HG03175 (cell line): ENCODE data around the gene CCN5.
"Not testable (repeated sequence)": the region's sequence is repeated elsewhere in the genome, so short reads cannot be mapped to it uniquely, and the experiment has no call there.

ENCODE experiments used
- ATAC-seq: cut with Tn5 transposase; IDR thresholded peaks from one replicate; pipeline ENCODE4 v1.9.1; 2021; ENCODE audit warnings: mild to moderate bottlenecking, moderate library complexity; ENCODE audit not compliant: unreplicated experiment

The CCN5 gene, protein sequence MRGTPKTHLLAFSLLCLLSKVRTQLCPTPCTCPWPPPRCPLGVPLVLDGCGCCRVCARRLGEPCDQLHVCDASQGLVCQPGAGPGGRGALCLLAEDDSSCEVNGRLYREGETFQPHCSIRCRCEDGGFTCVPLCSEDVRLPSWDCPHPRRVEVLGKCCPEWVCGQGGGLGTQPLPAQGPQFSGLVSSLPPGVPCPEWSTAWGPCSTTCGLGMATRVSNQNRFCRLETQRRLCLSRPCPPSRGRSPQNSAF

GRCh38 chr20:44714701-44715498, at the start of gene CCN5:
Gene CCN5, plus strand, starts transcription at chr20:44715369. Its CDS starts 22 bp downstream, at chr20:44715391.
- ATAC-seq = no peak

DNA sequence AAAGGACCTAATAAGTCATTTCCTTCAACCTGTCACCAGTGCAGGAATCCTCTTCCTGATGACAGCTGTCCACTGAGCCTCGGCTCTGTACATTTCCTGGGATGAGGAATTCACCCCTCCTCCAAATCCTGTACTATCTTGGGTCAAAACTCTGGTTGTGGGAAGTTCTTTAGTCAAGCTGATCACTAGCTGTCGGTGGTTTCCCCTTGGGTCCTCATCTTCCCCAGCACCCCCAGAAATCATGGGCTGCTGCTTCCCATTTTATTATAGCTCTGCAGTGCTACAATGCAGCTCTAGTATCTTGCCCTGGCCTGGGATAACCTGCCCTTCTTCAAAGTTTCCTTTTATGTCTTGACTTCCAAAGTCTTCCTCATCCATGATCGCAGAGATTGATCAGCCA, 49.1 kb upstream of the CCN5 start:
- ATAC-seq = no peak

GRCh38 chr20:44670851-44671250, 44.3 kb upstream of the CCN5 start:
- not testable (repeated sequence) for ATAC-seq

- not testable (repeated sequence) for ATAC-seq
Observed at GRCh38 chr20:44671541-44671940, 43.6 kb upstream of the CCN5 start.

- not testable (repeated sequence) for ATAC-seq
Observed at GRCh38 chr20:44672318-44672902, 42.8 kb upstream of the CCN5 start.

DNA sequence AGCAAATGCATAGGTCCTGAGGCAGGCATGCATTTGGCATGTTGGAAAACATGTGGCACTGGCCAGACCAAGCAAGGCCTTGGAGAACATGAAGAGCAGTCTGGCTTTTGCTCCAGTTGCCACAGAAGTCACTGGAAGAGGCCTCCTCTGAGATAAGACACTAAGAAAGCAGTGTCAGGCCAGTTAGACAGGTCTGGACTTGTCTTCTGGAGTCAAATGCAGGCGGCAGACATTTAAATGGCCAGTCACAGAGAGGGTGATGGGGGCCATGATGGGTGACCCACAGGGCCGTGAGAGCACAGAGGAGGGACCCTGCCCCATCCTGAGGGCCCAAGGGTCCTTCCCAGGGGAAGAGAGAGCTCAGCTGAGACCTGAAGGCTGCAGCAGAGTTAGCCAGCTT, 36.9 kb upstream of the CCN5 start:
- no peak for ATAC-seq

DNA sequence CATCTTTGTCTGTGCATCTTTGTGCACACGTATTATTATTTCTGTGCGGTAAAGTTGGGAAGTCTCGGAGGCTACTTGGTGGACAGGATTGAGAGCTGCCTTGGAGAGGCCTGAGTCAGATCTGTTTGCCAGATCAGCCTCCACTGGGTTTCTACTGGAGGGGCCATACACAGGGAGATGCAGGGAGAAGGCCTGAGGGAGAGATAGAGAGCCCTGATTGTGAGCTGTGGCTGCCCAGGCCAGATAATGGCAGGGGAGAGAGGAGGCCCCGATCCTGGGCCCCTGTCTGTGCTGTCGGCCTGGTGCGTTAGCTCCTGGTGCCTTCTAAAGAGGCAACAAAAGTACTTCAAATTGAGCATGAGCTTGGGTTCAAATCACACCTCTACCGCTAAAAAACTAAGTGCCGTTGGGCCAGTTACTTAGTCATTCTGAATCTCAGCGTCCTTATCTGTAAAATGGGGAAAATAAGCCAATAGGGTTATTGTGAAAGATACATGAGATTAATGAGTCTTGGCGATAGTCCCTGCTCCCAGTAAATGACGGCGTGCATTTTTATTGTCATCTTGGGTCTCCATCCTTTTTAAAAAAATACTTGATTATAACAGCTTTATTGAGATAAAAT, 36.1 kb upstream of the CCN5 start:
- no peak for ATAC-seq

- ATAC-seq = no peak
Observed at GRCh38 chr20:44681796-44682566, 33.2 kb upstream of the CCN5 start.

DNA sequence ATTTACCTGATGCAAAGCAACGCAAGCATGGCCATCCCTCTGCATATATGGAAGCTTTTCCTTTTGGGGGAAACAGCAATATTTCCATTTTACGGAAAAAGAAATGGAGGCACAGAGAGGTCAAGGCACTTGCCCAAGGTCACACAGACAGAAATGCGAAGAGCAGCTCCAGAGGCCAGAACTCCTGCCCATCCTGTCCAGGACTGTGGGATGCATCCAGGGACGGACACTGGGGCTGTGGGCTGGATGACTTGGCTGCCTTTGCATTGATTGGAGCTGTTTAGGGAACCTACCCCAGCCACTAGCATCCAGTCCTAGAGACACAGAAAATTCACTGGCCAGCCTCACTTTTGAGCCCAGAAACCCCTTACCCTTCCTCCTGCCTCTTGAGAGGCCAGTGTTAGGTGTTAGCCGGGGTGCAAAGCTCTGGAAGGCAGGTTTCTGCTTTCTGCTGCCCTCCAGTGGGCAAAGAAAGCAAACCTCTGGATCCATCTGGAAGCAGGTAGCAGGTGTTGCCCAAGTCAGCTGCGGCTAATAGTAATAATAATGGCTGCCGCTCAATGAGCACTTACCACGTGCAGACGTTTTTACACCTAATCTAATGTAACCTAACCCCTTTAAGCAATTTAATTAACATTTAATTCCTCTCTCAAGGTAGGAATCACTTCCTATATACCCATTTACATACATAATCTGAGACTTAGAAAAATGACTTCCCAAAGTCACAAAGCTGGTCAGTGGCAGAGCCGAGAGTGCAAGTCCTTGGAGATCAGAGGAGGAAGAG, 31.7 kb upstream of the CCN5 start:
- peak; percentile 51 for ATAC-seq

GRCh38 chr20:44684047-44684967, 30.9 kb upstream of the CCN5 start:
- ATAC-seq = no peak

DNA sequence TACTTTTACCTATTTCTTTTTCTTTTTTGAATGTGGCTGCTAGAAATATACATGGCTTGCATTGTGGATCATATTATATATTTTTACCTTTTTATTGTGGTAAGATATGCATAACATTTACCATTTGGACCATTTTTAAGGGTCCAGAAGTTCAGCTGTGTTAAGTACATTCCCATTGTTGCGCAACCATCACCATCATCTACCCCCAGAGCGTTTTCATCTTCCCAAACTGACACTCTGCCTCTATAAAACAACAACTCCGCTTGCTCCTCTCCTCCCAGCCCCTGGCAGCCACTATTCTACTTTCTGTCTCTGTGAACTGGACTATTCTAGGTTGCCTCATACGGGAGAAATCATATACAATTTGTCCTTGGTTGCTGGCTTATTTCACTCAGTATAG, 28.2 kb upstream of the CCN5 start:
- no peak for ATAC-seq

GRCh38 chr20:44688053-44688625, 27.0 kb upstream of the CCN5 start:
- no peak for ATAC-seq

DNA sequence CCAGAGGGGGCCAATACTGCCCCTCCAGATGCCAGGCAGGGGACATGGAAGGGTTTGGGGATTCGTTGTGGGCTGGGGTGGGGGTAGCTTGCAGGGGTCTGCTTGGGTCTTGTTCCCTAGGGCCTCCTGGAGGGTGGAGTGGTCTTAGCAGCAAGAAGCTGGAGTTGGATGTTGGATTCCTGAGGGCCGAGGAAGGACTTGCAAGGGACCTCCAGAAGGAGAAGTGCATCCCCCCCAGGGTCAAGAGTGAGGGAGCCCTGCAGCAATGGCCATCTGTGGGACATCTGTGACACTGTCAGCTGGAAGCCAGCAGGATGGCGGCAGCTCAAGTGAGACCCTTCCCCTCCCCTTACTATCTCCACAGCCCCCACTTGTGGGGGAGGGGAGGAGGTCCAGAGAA, 25.4 kb upstream of the CCN5 start:
- no peak for ATAC-seq

DNA sequence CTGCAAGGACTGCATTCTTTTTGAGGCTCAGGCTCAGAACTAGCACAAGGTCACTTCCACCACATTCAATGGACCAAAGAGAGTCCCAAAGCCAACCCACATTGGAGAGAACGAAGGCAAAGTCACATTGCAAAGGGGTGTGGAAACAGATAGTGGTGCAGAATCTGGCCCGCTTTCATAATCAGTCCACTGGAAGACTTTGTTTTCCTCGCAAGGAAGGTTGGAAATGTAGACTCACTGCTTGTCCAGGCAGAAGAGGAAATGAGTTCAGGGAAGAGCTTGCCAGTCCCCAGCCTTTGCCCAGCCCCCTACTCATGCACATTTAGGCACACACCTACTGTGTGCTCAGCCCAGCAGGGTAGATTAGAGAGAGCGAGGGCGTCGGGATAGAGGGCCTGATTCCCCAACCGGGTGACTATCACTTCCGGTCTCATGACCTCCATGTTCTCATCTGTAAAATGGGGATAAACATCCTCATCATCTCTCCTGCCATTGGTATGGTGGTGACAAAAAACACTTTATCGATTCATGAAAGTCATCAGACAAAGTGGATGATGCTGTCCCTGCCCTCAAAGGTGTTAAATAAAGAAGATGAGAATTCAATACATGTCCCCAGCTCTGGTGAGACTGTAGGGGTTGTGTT, 24.3 kb upstream of the CCN5 start:
- no peak for ATAC-seq

DNA sequence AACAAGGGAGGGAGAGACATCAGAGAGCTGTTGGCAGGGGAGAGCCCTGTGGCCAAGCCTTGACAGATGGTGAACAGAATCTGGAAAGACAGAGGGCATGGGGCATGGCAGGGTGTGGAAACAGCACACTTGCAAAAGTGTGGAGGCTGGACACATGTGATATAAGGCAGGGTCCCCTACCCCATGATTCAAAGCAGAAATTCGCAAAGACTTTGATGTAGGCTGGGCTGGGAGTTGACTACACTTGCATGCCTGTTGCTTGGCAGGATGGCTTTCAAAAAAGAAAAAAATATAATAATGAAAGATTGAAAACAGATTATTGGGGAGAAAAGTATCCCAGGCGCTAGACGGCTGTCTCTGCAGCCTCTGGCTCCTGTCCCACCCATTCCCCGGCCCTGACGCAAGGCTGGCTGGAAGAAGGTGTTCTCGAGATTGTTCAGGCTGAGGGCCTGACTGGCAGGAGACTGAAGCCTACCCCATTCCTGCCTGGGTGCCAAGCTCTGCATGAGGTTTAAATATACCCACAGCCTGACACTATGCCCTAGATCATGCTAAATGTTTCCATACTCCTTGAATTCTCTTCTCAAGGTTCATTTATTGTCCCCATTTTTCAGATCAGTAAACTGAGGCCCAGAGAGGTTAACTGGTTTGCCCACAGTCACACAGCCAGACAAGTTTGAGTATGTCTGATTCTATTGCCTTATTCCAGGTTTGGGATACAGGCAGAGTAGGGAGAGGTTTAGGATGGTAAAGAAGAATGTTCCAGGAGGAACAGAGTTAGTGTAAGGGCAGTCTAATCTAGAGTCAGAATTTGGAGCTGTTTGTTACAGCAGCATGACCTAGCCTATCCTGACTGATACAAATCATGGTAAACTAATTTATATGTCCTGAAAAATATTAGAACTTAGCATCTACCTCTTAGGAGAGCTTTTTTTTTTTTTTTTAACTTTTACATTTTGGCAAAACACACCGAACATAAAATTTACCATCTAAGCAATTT, 23.4 kb upstream of the CCN5 start:
- ATAC-seq = no peak

GRCh38 chr20:44692932-44693480, 22.2 kb upstream of the CCN5 start:
- no peak for ATAC-seq

DNA sequence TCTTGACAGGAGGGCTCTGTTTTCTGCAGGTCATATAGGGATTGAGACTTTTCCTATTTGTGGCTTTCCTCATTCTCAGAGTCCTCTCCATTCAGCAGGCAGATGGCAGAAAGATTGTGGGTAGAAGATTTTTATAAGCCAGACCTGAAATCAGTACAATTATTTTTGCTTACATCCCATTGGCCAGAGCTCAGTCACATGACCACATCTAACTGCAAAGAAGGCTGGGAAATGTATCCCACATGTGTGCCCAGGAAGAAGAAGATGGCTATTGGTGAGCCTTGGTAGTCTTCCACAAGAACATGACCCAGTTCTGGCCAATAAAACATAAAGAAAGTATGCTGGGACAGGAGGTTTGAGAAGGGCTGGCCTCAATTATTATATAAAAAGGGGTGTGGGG, 21.5 kb upstream of the CCN5 start:
- no peak for ATAC-seq
